Measurements from ENCODE around the gene AP1G2.

The AP1G2 gene

DNA sequence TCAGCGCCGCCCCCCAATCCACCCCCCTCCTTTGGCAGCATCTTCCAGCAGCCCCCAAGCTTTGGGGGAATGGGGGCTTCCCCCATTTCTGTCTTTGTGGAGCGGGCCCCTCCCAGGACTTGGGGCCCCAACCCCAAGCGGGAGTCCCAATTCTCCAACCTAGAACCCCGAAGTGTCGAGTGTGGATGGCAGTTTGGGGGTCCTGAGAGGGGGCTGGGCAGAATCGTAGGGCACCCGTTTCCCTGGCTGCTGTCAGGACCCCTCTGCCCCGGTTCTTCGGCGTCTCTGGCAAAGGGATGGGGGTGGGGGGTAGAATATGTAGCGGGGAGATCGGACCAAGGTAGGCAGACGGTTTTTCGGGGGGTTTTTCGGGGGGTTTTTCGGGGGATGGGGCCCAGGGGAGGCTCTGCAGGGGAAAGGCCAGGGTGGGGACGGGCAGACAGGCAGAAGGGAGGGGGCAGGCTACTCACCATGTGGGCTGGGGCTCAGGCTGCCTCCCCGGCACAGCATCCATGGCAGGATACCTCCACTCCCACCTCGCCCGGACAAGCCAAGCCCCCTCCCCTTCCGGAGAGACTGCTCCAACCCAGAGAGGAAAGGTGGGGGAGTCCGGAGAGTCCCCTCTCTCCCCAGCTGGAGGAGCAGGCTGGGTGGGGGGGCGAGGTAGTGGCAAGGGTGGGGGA lies 10.3 kb upstream of the AP1G2 start:
- Mint-ChIP-seq H3K27ac (no peak overlapping the region), H3K4me3 (peak overlapping the region; percentile 79), H3K27me3 (ENCODE audit: low read depth, poor library complexity) (peaks cover 72% of the 10 kb centered on the region), H3K4me1 (peaks cover 44% of the 10 kb centered on the region), H3K9me3 (no peaks in the 10 kb centered on the region), H3K36me3 (ENCODE audit: low read depth) (peaks cover 10% of the 10 kb centered on the region)
- DNase-seq, result peak; percentile 51
- TF ChIP-seq, protein P1, sequence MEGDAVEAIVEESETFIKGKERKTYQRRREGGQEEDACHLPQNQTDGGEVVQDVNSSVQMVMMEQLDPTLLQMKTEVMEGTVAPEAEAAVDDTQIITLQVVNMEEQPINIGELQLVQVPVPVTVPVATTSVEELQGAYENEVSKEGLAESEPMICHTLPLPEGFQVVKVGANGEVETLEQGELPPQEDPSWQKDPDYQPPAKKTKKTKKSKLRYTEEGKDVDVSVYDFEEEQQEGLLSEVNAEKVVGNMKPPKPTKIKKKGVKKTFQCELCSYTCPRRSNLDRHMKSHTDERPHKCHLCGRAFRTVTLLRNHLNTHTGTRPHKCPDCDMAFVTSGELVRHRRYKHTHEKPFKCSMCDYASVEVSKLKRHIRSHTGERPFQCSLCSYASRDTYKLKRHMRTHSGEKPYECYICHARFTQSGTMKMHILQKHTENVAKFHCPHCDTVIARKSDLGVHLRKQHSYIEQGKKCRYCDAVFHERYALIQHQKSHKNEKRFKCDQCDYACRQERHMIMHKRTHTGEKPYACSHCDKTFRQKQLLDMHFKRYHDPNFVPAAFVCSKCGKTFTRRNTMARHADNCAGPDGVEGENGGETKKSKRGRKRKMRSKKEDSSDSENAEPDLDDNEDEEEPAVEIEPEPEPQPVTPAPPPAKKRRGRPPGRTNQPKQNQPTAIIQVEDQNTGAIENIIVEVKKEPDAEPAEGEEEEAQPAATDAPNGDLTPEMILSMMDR (IDR thresholded peaks at IDR 0.05), result no peak

DNA sequence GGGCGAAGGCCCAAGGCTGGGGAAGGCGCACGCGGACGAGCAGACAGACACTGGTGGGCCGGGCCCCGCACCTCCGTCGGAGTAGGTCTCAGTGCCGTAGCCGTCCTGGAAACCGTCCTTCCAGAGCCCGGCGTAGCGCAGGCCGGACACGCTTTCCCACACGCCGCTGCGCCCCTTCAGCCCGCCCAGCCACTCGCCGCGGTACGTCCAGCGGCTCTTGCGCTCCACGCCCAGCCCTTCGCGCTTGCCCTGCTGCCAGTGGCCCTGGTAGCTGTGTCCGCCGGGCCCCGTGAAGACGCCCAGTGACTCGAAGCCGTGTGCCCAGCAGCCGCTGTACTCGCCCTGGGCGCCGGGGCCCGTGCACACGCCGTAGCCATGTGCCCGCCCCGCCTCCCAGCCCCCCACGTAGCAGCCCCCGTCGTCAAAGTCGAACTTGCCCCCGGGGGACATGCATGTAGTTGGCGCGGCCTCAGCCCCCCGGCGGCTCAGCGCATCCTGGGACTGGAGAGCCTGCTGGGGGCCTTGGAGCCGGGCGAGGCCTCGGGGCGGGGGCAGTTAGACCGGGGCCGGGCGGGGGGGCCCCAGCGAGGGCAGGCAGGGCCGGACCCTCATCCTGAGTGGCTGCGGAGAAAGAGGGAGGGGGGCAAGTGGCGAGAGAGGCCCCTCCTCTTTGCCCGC lies 9.6 kb upstream of the AP1G2 start:
- Mint-ChIP-seq H3K4me3 (peak overlapping the region; percentile 77), H3K9me3 (no peaks in the 10 kb centered on the region), H3K27ac (no peak overlapping the region), H3K36me3 (ENCODE audit: low read depth) (peaks cover 10% of the 10 kb centered on the region), H3K4me1 (peaks cover 51% of the 10 kb centered on the region), H3K27me3 (ENCODE audit: low read depth, poor library complexity) (peaks cover 70% of the 10 kb centered on the region)
- TF ChIP-seq, protein P1 (IDR thresholded peaks at IDR 0.05), result no peak
- peak; percentile 71 for DNase-seq

DNA sequence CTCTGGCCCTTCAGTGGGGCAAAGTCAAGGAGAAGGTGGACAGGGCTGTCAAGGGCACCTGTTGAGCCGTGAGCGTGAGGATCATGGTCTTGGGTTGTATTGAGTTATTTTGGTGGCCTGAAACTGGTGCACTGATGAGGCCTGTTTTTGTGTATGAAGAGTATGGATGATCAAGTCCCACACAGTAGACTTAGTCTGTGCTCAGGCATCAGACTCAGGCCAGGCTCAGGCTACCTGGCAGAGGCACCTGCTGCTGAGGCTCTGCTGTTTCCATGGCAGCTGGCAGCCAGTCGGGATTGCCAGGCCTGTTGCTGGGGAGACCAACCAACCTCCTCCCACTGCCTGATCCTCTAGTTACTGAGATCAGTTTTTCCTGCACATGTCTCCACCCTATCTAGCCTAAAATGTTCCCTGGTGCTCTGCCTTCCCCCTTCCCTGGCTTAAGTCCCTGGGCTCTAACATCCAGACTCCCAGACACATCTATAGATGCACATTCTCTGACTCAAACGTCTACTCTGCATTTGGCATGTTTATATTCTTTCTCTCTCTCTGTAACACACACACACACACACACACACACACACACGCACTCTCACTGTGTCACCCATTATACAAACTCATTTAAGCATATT lies 5.9 kb upstream of the AP1G2 start:
- Mint-ChIP-seq H3K36me3 (ENCODE audit: low read depth) (peaks cover 10% of the 10 kb centered on the region), H3K27ac (no peak overlapping the region), H3K4me1 (peaks cover 54% of the 10 kb centered on the region), H3K27me3 (ENCODE audit: low read depth, poor library complexity) (peaks cover 53% of the 10 kb centered on the region), H3K9me3 (no peaks in the 10 kb centered on the region), H3K4me3 (no peak overlapping the region)
- no peak for DNase-seq
- TF ChIP-seq, protein P1 (IDR thresholded peaks at IDR 0.05), result no peak

DNA sequence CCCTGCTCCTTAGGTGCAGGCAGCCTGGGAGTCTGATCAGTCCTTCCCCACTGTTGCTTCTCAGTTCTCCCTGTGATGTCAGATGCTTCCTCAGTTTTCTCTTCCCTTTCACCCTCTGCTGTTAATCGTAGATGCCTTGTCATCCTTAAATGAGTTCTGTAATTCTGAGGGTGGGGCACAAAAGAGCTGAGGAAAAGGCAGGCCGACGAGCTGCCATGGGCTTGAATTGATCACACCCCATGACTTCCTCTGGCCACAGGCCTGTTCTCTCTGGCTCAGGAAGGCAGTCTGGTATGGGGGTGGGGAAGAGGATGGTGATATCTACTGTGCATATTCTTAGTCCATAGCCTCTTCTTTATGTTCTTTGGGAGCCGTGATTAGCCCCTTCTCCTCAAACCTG lies 5.2 kb upstream of the AP1G2 start:
- no peak for DNase-seq
- Mint-ChIP-seq H3K4me1 (peaks cover 55% of the 10 kb centered on the region), H3K36me3 (ENCODE audit: low read depth) (peaks cover 10% of the 10 kb centered on the region), H3K27ac (peak overlapping the region; percentile 67), H3K9me3 (no peaks in the 10 kb centered on the region), H3K4me3 (no peak overlapping the region), H3K27me3 (ENCODE audit: low read depth, poor library complexity) (peaks cover 47% of the 10 kb centered on the region)
- TF ChIP-seq, protein P1 (IDR thresholded peaks at IDR 0.05), result no peak

DNA sequence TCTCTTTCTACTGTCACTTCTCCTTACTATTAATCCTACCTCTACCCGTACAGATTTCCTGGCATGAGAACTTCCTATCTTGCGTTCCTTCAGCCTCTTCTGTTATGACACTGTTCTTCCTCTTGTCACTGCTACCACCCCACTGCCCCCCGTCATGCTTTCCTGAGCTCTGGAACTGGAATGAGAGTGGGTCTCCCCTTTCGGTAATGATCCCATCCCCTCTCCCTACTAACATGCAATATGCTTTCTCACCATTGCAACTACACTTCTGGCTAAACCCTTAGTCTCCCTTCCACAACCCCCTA lies 4.9 kb upstream of the AP1G2 start:
- TF ChIP-seq, protein P1 (IDR thresholded peaks at IDR 0.05), result no peak
- Mint-ChIP-seq H3K9me3 (no peaks in the 10 kb centered on the region), H3K4me1 (peaks cover 59% of the 10 kb centered on the region), H3K4me3 (no peak overlapping the region), H3K36me3 (ENCODE audit: low read depth) (peaks cover 10% of the 10 kb centered on the region), H3K27ac (peak overlapping the region; percentile 67), H3K27me3 (ENCODE audit: low read depth, poor library complexity) (peaks cover 43% of the 10 kb centered on the region)
- DNase-seq, result no peak

All from nephron progenitor cell (in vitro differentiated cells).